IPS DF 19.7 (cell line): ENCODE results near the gene SLC25A26.

Experiments
- DNase-seq: peaks from one replicate; pipeline ENCODE4 v3.0.0-alpha.2; 2013; ENCODE audit warnings: low read depth, low spot score

The SLC25A26 gene

DNA sequence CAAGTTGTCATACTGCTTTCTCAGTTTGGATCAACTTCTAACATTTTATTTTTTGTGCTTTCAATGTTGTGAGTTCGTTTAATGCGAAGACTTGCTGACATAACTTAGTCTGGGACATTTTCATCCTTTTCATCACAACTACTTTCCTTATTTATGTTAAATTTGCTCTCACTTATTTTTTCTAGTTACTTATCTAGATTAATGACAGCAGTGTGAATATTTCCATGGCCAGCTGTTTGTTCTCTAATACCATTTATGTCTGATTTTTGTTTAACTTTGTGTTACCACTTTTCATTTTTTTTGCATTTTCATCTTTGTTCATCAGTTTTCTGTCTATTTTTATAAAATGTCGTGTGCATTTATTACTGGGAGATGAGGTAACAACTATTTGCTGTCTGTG lies 6.2 kb downstream of the SLC25A26 start:
- DNase-seq = no peak

DNA sequence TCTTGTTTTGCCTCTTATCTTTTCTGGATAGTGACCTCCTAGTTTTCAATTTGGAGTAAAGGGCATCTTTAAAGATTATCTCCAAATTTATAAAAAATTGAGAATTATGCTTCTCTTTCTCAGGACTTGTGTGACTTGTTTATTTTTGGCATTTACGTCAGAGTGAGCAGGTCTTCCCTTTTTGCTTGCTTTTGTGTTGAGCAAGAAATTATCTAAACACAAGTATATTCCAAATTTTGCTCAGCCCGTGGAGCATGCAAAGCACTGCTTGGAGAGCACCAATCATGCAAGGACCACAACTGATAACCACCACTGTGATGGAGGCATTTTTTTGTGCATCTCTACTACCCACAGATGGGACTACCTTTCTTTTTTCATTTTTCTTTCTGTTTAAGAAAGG lies 7.1 kb downstream of the SLC25A26 start:
- no peak for DNase-seq

- no peak for DNase-seq
These were observed 7.9 kb downstream of the SLC25A26 start for GRCh38 chr3:66228707-66229106.

GRCh38 chr3:66229931-66230330 lies 9.1 kb downstream of the SLC25A26 start:
- no peak for DNase-seq

DNA sequence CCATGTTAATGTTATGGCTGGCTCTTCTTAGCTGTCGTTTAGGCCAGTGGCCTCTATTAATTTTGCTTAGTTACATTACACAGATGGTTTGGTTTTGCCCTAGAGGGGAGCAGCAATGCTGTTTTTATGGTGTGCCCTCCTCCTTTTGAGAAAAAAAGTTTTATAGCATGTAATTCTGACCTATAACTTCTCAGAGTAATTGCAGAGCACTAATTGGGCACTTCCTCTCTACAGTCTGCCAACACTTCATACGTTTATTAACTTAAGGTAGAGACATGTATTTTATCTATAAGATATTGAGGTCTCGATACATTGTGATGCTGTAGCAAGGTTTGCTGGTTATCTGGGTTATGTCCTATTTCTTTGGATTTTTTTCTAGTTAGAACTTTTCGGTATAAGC lies 12.2 kb downstream of the SLC25A26 start:
- no peak for DNase-seq

- DNase-seq = peak; percentile 23
These were observed 15.5 kb downstream of the SLC25A26 start for GRCh38 chr3:66236281-66236680.

DNA sequence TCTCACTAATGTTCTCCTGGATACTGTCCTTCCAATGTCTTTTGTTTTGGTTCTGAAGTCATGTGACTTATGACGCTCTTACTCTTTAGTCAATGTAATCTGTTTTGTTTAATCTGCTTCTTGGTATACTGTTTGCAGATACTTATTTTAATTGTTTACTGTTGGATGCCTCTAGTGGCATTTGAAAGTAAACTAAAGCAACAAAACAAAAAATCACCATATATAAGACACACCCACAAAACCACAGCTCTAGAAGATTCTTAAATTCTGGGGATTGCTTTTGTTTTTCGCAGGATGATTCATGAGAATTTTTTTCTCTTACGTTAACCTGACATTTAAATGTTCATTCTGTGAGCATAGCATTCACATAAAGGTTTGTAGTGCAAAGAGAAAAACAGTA lies 16.8 kb downstream of the SLC25A26 start:
- no peak for DNase-seq

- DNase-seq = no peak
These were observed 18.8 kb downstream of the SLC25A26 start for GRCh38 chr3:66239513-66240123.

GRCh38 chr3:66241466-66241865 lies 20.7 kb downstream of the SLC25A26 start:
- DNase-seq = no peak

GRCh38 chr3:66242788-66243464 lies 22.1 kb downstream of the SLC25A26 start:
- no peak for DNase-seq

DNA sequence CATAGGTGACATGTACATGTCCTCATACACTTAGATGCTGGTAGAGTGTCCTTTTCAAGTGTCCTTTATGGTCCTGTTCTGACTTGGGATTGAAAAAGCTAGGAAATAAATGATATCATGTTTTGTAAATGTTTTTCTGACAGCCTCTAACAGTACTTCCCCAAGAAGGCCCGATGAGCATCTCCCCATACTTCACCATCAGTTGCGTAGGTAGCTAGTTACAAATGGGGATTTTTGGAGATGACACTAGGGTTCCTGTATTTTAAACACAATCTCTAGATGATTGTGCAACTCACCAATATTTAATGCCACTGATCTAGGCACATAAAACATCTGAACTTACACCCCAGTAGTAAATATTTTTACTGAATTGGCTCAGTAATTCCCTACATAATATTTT lies 27.8 kb downstream of the SLC25A26 start:
- DNase-seq = no peak

DNA sequence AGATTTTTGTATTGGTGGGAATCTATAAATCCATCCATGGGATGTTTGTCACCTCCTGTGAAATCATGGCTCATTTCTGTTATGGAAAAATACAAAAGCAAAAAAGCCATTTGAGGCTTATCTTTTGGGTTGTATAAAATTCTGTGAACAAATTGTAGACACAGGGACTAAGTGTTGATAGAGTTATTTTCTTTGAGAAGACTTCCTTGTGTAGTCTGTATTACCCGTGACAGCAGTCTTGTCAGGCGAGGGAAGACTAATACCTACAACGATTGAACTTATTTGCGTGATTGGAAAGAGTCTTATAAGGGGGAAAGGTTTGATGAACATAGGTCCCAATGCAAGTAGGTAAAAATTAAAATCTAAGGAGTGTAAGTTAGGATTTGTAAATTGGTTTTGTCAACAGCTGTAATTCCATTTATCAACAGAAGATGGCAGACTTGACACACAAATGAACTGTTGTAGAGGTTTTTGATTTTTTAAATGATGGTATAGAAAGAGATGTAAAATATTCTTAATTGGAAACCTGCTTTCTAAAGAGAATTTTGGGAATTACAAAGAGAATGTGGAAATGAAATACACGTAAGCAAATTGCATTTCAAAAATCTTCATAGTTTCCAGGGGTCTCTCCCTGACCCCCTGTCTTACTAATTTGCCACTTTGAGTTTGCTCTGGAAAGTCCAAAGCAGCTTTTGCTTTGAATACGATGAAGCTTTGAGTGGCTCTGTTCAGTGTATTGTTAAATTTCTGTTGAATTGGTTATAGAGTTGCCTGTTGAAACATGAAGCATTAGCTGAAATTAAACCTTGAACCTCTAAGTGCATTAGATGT lies 33.2 kb downstream of the SLC25A26 start:
- DNase-seq = no peak

DNA sequence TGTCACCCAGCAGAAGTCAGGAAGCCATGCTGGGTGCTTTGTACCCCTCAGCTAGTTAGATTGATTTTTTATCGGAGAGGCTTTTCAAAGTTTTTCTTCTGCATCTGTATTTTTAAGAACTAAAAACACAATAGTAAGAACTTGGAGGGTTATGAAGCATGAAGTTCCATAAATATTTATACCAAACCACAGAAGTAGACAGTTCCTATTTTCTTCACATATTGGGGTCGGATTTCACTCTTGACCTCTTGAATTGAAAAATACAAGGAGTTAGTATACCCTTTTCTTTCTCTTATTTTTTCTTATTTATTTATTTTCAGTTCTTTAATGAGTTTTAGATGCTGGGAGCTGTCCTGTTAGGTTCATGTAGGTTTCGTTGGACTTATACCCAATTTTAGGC lies 35.1 kb downstream of the SLC25A26 start:
- no peak for DNase-seq

- no peak for DNase-seq
These were observed 36.0 kb downstream of the SLC25A26 start for GRCh38 chr3:66256806-66257205.

DNA sequence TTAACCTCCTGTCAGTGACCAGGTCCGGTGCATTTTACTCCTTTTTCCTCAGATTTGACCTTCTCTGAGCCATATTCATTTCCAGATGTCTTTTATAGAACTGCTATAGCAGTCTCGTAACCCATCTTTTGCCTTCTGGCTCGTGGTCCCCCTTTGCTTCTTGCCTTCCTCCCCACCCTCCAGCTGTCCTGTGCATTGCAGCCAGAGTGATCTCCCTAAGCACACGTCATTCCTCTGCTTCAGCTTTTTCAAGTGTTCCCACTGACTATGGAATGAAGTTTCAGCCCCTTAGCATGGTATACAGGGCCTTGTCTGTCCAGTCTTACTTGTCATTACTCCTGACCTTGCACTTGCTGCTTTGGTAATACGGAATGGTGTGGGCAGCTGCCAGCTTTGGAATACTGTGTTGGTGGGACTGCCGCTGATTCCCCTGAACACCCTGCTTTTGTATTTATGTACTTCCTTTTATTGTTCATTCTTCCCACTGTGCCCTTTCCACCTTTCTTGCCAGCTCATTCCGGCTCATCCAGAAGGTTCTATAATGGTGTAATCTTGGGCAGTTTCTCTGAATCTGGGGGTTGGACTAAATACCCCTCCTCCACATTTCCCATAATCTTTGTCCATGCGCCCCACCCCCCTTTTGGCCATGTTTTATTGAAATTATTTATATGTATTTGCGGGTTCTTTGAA lies 38.9 kb downstream of the SLC25A26 start:
- no peak for DNase-seq

DNA sequence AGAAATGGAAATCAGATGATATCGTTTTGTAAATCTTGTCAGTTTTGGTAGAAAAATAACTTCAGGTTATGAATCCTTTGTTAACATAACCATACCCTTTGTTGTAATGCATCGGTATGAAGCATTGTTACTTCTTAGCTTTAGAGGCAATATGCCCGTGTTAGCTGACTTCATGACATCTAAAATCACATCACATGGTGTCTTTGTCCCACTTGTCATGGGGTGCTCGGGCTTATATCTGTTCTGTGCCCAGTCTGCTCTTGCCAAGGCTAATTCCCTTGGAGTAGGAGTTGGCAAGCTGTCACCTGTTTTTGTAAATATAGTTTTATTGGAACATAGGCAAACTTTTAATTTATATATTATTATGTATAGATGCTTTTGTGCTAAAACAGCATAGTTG lies 39.6 kb downstream of the SLC25A26 start:
- DNase-seq = no peak

GRCh38 chr3:66261355-66261754 lies 40.6 kb downstream of the SLC25A26 start:
- no peak for DNase-seq

DNA sequence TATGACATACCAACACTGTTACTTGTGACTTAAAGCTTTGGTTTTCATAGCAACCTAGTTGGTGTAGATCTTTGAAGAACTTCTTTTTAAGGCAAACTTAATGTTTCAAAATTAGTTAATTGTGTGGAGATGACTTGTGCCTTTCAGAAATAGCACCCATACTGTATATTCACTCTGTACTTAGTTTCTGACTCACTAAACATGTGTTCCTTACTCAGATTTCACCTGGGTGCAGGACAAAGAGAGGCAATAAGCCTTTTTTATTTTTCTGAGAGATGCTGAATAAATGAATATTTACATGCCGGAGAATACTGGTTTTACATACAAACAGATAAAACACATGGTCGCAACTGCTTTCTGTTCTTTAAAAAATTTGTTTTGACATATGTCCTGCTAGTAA lies 44.8 kb downstream of the SLC25A26 start:
- DNase-seq = no peak

DNA sequence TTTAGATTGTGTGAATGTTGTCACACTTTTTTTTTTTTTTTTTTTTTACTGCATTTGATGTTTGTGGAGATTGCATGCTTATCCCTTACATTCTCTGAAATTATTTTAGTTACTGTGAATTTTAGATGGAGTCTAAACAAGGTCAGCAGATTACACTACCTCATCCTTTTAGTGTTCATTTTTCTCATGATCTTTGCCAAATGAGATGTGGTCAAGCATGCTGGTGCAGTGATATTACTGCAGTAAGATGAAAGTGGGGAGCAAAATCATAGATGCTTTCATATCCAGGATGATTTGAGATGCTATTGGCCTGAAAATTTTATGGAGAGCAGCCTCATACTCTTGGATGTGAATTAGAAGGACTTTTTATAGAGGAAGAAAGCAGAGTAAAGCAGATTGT lies 45.8 kb downstream of the SLC25A26 start:
- DNase-seq = no peak

GRCh38 chr3:66267031-66267430 lies 46.2 kb downstream of the SLC25A26 start:
- DNase-seq = no peak

GRCh38 chr3:66267906-66268305 lies 47.1 kb downstream of the SLC25A26 start:
- no peak for DNase-seq

DNA sequence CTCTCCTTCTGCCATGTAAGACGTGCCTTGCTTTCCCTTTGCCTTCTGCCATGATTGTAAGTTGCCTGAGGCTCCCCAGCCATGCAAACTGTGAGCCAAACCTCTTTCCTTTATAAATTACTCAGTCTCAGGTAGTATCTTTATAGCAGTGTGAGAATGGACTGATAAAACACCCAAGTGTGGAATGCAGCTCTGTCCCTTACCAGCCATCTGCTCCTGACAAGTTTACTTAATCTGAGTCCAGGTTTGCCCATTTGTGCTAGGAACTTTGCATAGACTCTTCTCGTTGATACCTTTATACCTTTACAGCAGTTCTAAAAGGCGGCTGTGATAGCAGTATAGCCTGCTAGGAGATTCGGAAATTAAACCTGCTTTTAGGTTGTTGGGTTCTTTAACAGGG lies 48.1 kb downstream of the SLC25A26 start:
- DNase-seq = no peak
